HepG2 (cell line): ENCODE results near the gene THSD8. TPM values are rescaled to one million over a fixed set of nuclear protein-coding genes. Genes with fewer than 3 reads are reported as not detected.

ENCODE experiments used
- CENPX ChIP-seq: sonication (generic); formaldehyde crosslinking; IDR thresholded peaks from 2 replicates; pipeline ENCODE4 v1.9.0; 2021; ENCODE audit warnings: mild to moderate bottlenecking, missing genetic modification reagents, moderate library complexity
- EZH2 ChIP-seq: conservative IDR thresholded peaks from 2 replicates; pipeline ENCODE4 v1.6.1; 2012; ENCODE audit warnings: mild to moderate bottlenecking, low read depth, low read length, moderate library complexity
- FOXC1 ChIP-seq: sonication (generic); formaldehyde crosslinking; IDR thresholded peaks from 2 replicates; pipeline ENCODE4 v1.8.0; 2022; ENCODE audit warnings: mild to moderate bottlenecking, missing genetic modification reagents, borderline replicate concordance
- HDAC2 ChIP-seq: sonication (generic); formaldehyde crosslinking; IDR thresholded peaks from 2 replicates; pipeline ENCODE4 v1.4.0; 2020; ENCODE audit warnings: missing genetic modification reagents
- MYC ChIP-seq: sonication (generic); formaldehyde crosslinking; IDR thresholded peaks from 2 replicates; pipeline ENCODE4 v1.9.0; 2021; ENCODE audit warnings: missing genetic modification reagents, borderline replicate concordance
- NFYC ChIP-seq: IDR thresholded peaks from 2 replicates; pipeline ENCODE4 v1.6.1; 2016; ENCODE audit warnings: missing genetic modification reagents, missing compliant biosample characterization
- NPAS2 ChIP-seq: sonication (generic); formaldehyde crosslinking; IDR thresholded peaks from 2 replicates; pipeline ENCODE4 v1.8.0; 2022; ENCODE audit warnings: mild to moderate bottlenecking, missing genetic modification reagents, borderline replicate concordance
- RCOR2 ChIP-seq: IDR thresholded peaks from 2 replicates; pipeline ENCODE4 v1.6.1; 2016; ENCODE audit warnings: missing biosample characterization, missing genetic modification reagents
- REPIN1 ChIP-seq: sonication (generic); formaldehyde crosslinking; IDR thresholded peaks from 2 replicates; pipeline ENCODE4 v1.8.0; 2022; ENCODE audit warnings: missing genetic modification reagents, low read depth, mild to moderate bottlenecking, borderline replicate concordance
- YEATS4 ChIP-seq: sonication (generic); formaldehyde crosslinking; IDR thresholded peaks from 2 replicates; pipeline ENCODE4 v1.4.0; 2020; ENCODE audit warnings: missing genetic modification reagents, borderline replicate concordance
- ZMYM4 ChIP-seq: sonication (generic); formaldehyde crosslinking; IDR thresholded peaks from 2 replicates; pipeline ENCODE4 v1.8.1; 2023; ENCODE audit warnings: mild to moderate bottlenecking, missing genetic modification reagents
- ZNF282 ChIP-seq: fragments of 450-650 bp; IDR thresholded peaks from 2 replicates; pipeline ENCODE4 v1.6.1; 2018; ENCODE audit not compliant: partially characterized antibody
- ZNF598 ChIP-seq: sonication (generic); formaldehyde crosslinking; IDR thresholded peaks from 2 replicates; pipeline ENCODE4 v1.5.1; 2020; ENCODE audit warnings: mild to moderate bottlenecking, missing genetic modification reagents, borderline replicate concordance
- ZNF720 ChIP-seq: sonication (generic); formaldehyde crosslinking; IDR thresholded peaks from 2 replicates; pipeline ENCODE4 v1.4.0; 2020; ENCODE audit warnings: missing genetic modification reagents
- polyA plus RNA-seq, 8 experiments: library from polyadenylated mRNA; depleted of rRNA in 3 of 8; stranded (reverse) in 7 of 8; unstranded in 1 of 8; fragments of >200 nt; fragmentation: Illumina TruSeq in 4 of 8; extraction: Trizol in 4 of 8; gene quantifications; 2 replicates each; pipeline versions ENCODE4 v1.2.1 to v1.2.3, GENCODE V29; 2011 to 2016; ENCODE audit warnings: low read depth in 4 of 8, missing spikeins in 1 of 8, mixed read lengths in 1 of 8; ENCODE audit not compliant: insufficient read depth in 1 of 8
- total RNA-seq, 5 experiments: library from RNA; depleted of rRNA; stranded (reverse); fragments of >200 nt; fragmentation: Illumina TruSeq; extraction: Trizol; gene quantifications; 2 replicates each; pipeline ENCODE4 v1.2.3, GENCODE V29; 2016; ENCODE audit warnings: low read depth in 1 of 5
- TF ChIP-seq, protein P1 (sequence below): sonication (generic); formaldehyde crosslinking; conservative IDR thresholded peaks from 2 replicates; pipeline ENCODE4 v1.8.0; 2022; ENCODE audit warnings: low read depth, missing genetic modification reagents
- TF ChIP-seq, protein P2 (sequence below): sonication (generic); formaldehyde crosslinking; IDR thresholded peaks from 2 replicates; pipeline ENCODE4 v1.8.0; 2023; ENCODE audit warnings: mild to moderate bottlenecking, missing genetic modification reagents
- TF ChIP-seq, protein P3 (sequence below): IDR thresholded peaks from 2 replicates; pipeline ENCODE4 v1.6.1; 2012; ENCODE audit warnings: inconsistent platforms
- TF ChIP-seq, protein P4 (sequence below): sonication (generic); formaldehyde crosslinking; IDR thresholded peaks from 2 replicates; pipeline ENCODE4 v1.8.1; 2023; ENCODE audit warnings: missing genetic modification reagents, inconsistent platforms, borderline replicate concordance
- TF ChIP-seq, protein P5 (sequence below), 2 experiments: sonication (generic) in 1 of 2; formaldehyde crosslinking in 1 of 2; IDR thresholded peaks; 2 replicates each; pipeline versions ENCODE4 v1.4.0 to v1.6.1; 2018 to 2020; ENCODE audit warnings: missing genetic modification reagents in 2 of 2, borderline replicate concordance in 1 of 2, low read depth in 1 of 2, mild to moderate bottlenecking in 1 of 2, missing biosample characterization in 1 of 2
- TF ChIP-seq, protein P6 (sequence below): sonication (generic); formaldehyde crosslinking; IDR thresholded peaks from 2 replicates; pipeline ENCODE4 v1.4.0; 2020; ENCODE audit warnings: mild to moderate bottlenecking, low read depth, missing genetic modification reagents

THSD8 gene
- total and polyA plus RNA-seq, 2 of the 13 experiments (the other 11 are each of a cell fraction or from before 2014, with no cell fraction given): 4.8 to 14.9 TPM

DNA sequence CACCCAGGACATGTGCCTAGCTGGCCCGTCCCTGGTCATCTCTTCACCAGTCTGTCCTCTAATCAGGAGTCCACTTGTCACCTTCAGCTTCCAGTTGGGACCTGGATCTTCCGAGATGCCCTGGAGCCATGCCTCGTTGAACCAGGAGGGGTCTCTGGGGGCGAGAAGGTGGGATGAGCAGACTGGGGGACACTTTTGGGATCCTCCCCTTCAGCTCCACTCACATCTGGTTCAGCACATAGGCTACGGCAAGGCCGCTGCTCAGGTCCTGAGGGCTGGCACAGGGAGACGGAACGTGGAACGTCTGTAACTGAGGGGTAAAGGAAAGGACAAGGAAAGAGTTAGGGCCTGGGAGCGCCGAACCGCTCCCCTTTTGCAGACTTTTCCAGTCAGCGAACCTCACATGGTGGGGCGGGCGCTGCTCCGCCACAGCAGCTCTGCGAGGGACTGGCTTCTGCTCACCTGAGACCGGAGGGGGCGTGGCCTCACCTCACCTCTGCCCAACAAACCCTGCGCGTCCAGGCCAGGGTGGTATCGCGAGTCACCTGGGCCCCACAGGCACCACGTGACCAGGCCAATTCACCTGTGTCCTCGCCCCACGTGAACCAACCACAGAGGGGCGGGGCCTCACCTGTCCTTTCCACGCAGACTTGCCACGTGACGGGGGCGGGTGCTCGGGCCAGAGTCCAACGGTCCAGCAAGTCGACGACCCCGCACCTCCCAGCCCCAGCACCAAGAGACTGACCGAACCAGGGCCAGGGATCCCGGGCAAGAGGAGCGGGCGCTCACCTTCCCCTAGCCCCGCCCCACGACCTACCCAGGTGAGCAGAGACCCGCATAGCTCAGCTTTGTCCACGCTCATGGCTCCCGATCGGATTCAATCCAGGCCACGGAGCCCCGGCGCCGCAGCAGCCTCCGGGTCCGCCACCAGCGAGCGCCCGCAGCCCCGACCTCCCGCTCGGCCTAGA, 27.0 kb upstream of the THSD8 start, which contains the start of gene HOOK2 (continued):
- TF ChIP-seq, protein P1, sequence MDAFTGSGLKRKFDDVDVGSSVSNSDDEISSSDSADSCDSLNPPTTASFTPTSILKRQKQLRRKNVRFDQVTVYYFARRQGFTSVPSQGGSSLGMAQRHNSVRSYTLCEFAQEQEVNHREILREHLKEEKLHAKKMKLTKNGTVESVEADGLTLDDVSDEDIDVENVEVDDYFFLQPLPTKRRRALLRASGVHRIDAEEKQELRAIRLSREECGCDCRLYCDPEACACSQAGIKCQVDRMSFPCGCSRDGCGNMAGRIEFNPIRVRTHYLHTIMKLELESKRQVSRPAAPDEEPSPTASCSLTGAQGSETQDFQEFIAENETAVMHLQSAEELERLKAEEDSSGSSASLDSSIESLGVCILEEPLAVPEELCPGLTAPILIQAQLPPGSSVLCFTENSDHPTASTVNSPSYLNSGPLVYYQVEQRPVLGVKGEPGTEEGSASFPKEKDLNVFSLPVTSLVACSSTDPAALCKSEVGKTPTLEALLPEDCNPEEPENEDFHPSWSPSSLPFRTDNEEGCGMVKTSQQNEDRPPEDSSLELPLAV: no peak
- TF ChIP-seq MYC (CRISPR knock-in tag) (peak; percentile 55; the same call in 1 of the 2 replicates), NFYC (CRISPR knock-in tag) (no peak), ZNF282 (no peak), ZNF598 (CRISPR knock-in tag) (0 out of 2 replicates have a peak, but pooled peaks have one; percentile 66), FOXC1 (CRISPR knock-in tag) (peak; percentile 70; the same call in 1 of the 2 replicates), REPIN1 (no peak; the same call in 1 of the 2 replicates), ZNF720 (CRISPR knock-in tag) (no peak), YEATS4 (CRISPR knock-in tag) (peak; percentile 58; the same call in 1 of the 2 replicates), ZMYM4 (0 out of 2 replicates have a peak, but pooled peaks have one; percentile 14), RCOR2 (CRISPR knock-in tag) (no peak), HDAC2 (no peak), NPAS2 (CRISPR knock-in tag) (no peak), CENPX (CRISPR knock-in tag) (no peak), EZH2 (no peak)
- TF ChIP-seq, protein P2, sequence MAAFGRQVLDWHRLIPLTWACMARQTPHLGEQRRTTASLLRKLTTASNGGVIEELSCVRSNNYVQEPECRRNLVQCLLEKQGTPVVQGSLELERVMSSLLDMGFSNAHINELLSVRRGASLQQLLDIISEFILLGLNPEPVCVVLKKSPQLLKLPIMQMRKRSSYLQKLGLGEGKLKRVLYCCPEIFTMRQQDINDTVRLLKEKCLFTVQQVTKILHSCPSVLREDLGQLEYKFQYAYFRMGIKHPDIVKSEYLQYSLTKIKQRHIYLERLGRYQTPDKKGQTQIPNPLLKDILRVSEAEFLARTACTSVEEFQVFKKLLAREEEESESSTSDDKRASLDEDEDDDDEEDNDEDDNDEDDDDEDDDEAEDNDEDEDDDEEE (CRISPR knock-in tag): no peak
- TF ChIP-seq, protein P3, sequence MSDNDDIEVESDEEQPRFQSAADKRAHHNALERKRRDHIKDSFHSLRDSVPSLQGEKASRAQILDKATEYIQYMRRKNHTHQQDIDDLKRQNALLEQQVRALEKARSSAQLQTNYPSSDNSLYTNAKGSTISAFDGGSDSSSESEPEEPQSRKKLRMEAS: peak; percentile 72
- TF ChIP-seq, protein P4, sequence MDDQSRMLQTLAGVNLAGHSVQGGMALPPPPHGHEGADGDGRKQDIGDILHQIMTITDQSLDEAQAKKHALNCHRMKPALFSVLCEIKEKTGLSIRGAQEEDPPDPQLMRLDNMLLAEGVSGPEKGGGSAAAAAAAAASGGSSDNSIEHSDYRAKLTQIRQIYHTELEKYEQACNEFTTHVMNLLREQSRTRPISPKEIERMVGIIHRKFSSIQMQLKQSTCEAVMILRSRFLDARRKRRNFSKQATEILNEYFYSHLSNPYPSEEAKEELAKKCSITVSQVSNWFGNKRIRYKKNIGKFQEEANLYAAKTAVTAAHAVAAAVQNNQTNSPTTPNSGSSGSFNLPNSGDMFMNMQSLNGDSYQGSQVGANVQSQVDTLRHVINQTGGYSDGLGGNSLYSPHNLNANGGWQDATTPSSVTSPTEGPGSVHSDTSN: no peak
- TF ChIP-seq, protein P5, sequence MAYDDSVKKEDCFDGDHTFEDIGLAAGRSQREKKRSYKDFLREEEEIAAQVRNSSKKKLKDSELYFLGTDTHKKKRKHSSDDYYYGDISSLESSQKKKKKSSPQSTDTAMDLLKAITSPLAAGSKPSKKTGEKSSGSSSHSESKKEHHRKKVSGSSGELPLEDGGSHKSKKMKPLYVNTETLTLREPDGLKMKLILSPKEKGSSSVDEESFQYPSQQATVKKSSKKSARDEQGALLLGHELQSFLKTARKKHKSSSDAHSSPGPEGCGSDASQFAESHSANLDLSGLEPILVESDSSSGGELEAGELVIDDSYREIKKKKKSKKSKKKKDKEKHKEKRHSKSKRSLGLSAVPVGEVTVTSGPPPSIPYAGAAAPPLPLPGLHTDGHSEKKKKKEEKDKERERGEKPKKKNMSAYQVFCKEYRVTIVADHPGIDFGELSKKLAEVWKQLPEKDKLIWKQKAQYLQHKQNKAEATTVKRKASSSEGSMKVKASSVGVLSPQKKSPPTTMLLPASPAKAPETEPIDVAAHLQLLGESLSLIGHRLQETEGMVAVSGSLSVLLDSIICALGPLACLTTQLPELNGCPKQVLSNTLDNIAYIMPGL (CRISPR knock-in tag; IDR thresholded peaks at IDR 0.05; ENCODE audit: borderline replicate concordance in 1 of 2, low read depth in 1 of 2): peak in 1 of 2 experiments; percentile 36; a peak in 2 of 4 replicates
- TF ChIP-seq, protein P6, sequence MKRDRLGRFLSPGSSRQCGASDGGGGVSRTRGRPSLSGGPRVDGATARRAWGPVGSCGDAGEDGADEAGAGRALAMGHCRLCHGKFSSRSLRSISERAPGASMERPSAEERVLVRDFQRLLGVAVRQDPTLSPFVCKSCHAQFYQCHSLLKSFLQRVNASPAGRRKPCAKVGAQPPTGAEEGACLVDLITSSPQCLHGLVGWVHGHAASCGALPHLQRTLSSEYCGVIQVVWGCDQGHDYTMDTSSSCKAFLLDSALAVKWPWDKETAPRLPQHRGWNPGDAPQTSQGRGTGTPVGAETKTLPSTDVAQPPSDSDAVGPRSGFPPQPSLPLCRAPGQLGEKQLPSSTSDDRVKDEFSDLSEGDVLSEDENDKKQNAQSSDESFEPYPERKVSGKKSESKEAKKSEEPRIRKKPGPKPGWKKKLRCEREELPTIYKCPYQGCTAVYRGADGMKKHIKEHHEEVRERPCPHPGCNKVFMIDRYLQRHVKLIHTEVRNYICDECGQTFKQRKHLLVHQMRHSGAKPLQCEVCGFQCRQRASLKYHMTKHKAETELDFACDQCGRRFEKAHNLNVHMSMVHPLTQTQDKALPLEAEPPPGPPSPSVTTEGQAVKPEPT (CRISPR knock-in tag): 0 out of 2 replicates have a peak, but pooled peaks have one; percentile 51
